HepG2 (cell line): ENCODE measurements around the gene CASR. TPM values are rescaled to one million over a fixed set of nuclear protein-coding genes. Genes with fewer than 3 reads are reported as not detected.

ENCODE experiments used
- ATAC-seq: fragments of 200-7000 bp; cut with Tn5 transposase; 3 replicates; pipeline ENCODE4 v1.9.1; 2020; ENCODE audit warnings: mild to moderate bottlenecking, moderate library complexity
- BruUV-seq: library from RNA; stranded (reverse); fragments of 400-500 nt; replicated peaks from 2 replicates; lab custom pipeline; 2021; lab: Mats Ljungman, UMichigan
- CTCF ChIA-PET: fragments of 300-600 bp; formaldehyde crosslinking; extraction: SDS; loops from one replicate; lab custom pipeline; 2021; ENCODE audit warnings: low total read pairs, inconsistent platforms, low intra/inter-chr PET ratio; lab: Yijun Ruan, JAX
- POLR2A ChIA-PET: fragments of 350-600 bp; sonication (Branson Sonifier 250); formaldehyde crosslinking; loops from one replicate; lab custom pipeline; 2020; ENCODE audit warnings: antibody characterized with exemption, inconsistent platforms; lab: Yijun Ruan, JAX
- DNase-seq: peaks from one replicate; pipeline ENCODE4 v3.0.0-alpha.2; 2015; ENCODE audit warnings: low spot score
- FAIRE-seq: peaks from 3 replicates; lab custom pipeline; 2011; peaks lifted over from hg19 to GRCh38; lab: Jason Lieb, UNC
- H2AFZ ChIP-seq: one replicate; pipeline ENCODE4 v1.6.1; 2011; ENCODE audit warnings: low read length, inconsistent platforms
- H3K27ac ChIP-seq: fragments of 300-600 bp; 3 replicates; pipeline ENCODE4 v1.8.0; 2011; ENCODE audit warnings: mixed run types, mild to moderate bottlenecking, mixed read lengths, low read length, inconsistent platforms; ENCODE audit not compliant: insufficient read depth; ENCODE audit errors: extremely low read length
- H3K27me3 ChIP-seq, 2 experiments: fragments of 200-600 bp in 1 of 2; 2 replicates in 1 of 2; 3 replicates in 1 of 2; pipeline versions ENCODE4 v1.6.0 to v1.8.0; 2011; ENCODE audit warnings: low read length in 2 of 2, mild to moderate bottlenecking in 2 of 2, moderate library complexity in 2 of 2, inconsistent platforms in 1 of 2; ENCODE audit not compliant: insufficient read depth in 2 of 2, control insufficient read depth in 1 of 2
- H3K36me3 ChIP-seq, 2 experiments: fragments of 200-600 bp in 1 of 2; replicated peaks in 1 of 2; 2 replicates in 1 of 2; 3 replicates in 1 of 2; pipeline versions ENCODE4 v1.5.1 to v1.8.0; 2011; ENCODE audit warnings: low read length in 2 of 2, inconsistent platforms in 1 of 2; ENCODE audit not compliant: insufficient read depth in 2 of 2, control insufficient read depth in 1 of 2
- H3K4me1 ChIP-seq: 2 replicates; pipeline ENCODE4 v1.5.1; 2012; ENCODE audit warnings: low read length, inconsistent platforms; ENCODE audit not compliant: insufficient read depth
- H3K4me2 ChIP-seq: 2 replicates; pipeline ENCODE4 v1.6.0; 2011; ENCODE audit warnings: low read depth, low read length, inconsistent platforms
- H3K4me3 ChIP-seq, 3 experiments: fragments of 200-600 bp in 1 of 3; sonication (generic), shearing (Covaris generic) in 1 of 3; replicated peaks in 1 of 3; 2 replicates each; pipeline ENCODE4 v1.5.1; 2011 to 2016; ENCODE audit warnings: low read length in 3 of 3, inconsistent platforms in 2 of 3, low read depth in 2 of 3, mild to moderate bottlenecking in 2 of 3, control low read depth in 1 of 3, mixed read lengths in 1 of 3; ENCODE audit not compliant: insufficient read depth in 1 of 3
- H3K79me2 ChIP-seq: one replicate; pipeline ENCODE4 v1.6.1; 2011; ENCODE audit warnings: low read length, inconsistent platforms; ENCODE audit not compliant: insufficient read depth
- H3K9ac ChIP-seq: 2 replicates; pipeline ENCODE4 v1.6.0; 2011; ENCODE audit warnings: mild to moderate bottlenecking, low read depth, low read length, inconsistent platforms; ENCODE audit not compliant: insufficient read depth
- H3K9me3 ChIP-seq: 2 replicates; pipeline ENCODE4 v1.5.1; 2012; ENCODE audit warnings: mild to moderate bottlenecking, low read length
- H4K20me1 ChIP-seq: 2 replicates; pipeline ENCODE4 v1.6.0; 2011; ENCODE audit warnings: inconsistent platforms, mild to moderate bottlenecking, low read length, moderate library complexity; ENCODE audit not compliant: insufficient read depth
- BCLAF1 ChIP-seq: fragments of 450-650 bp; IDR thresholded peaks from 2 replicates; pipeline ENCODE4 v1.6.1; 2017; ENCODE audit warnings: mild to moderate bottlenecking
- GMEB2 ChIP-seq: IDR thresholded peaks from 2 replicates; pipeline ENCODE4 v1.6.1; 2016; ENCODE audit warnings: missing biosample characterization, missing genetic modification reagents, low read depth
- HNRNPL ChIP-seq: fragments of 200-400 bp; formaldehyde crosslinking; IDR thresholded peaks from 2 replicates; pipeline ENCODE4 v1.6.1; 2017; ENCODE audit warnings: mild to moderate bottlenecking, low read depth, low read length
- KDM5B ChIP-seq: sonication (generic); formaldehyde crosslinking; IDR thresholded peaks from 2 replicates; pipeline ENCODE4 v1.4.0; 2020; ENCODE audit warnings: missing genetic modification reagents, mild to moderate bottlenecking, borderline replicate concordance
- PITX1 ChIP-seq: sonication (generic); formaldehyde crosslinking; IDR thresholded peaks from 2 replicates; pipeline ENCODE4 v1.5.1; 2020; ENCODE audit warnings: mild to moderate bottlenecking, missing genetic modification reagents
- ZNF138 ChIP-seq: sonication (generic); formaldehyde crosslinking; IDR thresholded peaks from 2 replicates; pipeline ENCODE4 v1.5.0; 2020; ENCODE audit warnings: mild to moderate bottlenecking, low read depth, missing genetic modification reagents
- ZNF143 ChIP-seq: sonication (generic); formaldehyde crosslinking; IDR thresholded peaks from 2 replicates; pipeline ENCODE4 v1.4.0; 2020; ENCODE audit warnings: missing genetic modification reagents
- ZNF350 ChIP-seq: sonication (generic); formaldehyde crosslinking; IDR thresholded peaks from 2 replicates; pipeline ENCODE4 v1.4.0; 2020; ENCODE audit warnings: mild to moderate bottlenecking, low read depth, missing genetic modification reagents, borderline replicate concordance
- ZNF574 ChIP-seq: sonication (generic); formaldehyde crosslinking; IDR thresholded peaks from 2 replicates; pipeline ENCODE4 v1.4.0; 2020; ENCODE audit warnings: missing genetic modification reagents
- ZNF724P ChIP-seq: sonication (generic); formaldehyde crosslinking; IDR thresholded peaks from 2 replicates; pipeline ENCODE4 v1.8.0; 2022; ENCODE audit warnings: missing genetic modification reagents, borderline replicate concordance
- ZNF773 ChIP-seq: sonication (generic); formaldehyde crosslinking; IDR thresholded peaks from 2 replicates; pipeline ENCODE4 v1.4.0; 2020; ENCODE audit warnings: missing genetic modification reagents, borderline replicate concordance
- ZSCAN30 ChIP-seq: sonication (generic); formaldehyde crosslinking; IDR thresholded peaks from 2 replicates; pipeline ENCODE4 v1.5.0; 2020; ENCODE audit warnings: mild to moderate bottlenecking, missing genetic modification reagents
- ZZZ3 ChIP-seq: sonication (generic); formaldehyde crosslinking; IDR thresholded peaks from 2 replicates; pipeline ENCODE4 v1.4.0; 2020; ENCODE audit warnings: missing genetic modification reagents, mild to moderate bottlenecking, borderline replicate concordance
- WGBS: methylation state at CpG from one replicate; pipeline ENCODE4 v1.1.6; 2017; ENCODE audit warnings: low lambda C conversion rate; 5-methylcytosine and 5-hydroxymethylcytosine counted together
- in situ Hi-C: cut with HindIII; loops from 2 replicates; pipeline ENCODE4 v1.10.0; 2017; ENCODE audit warnings: low pct_unique_long_range_greater_than_20kb; ENCODE audit not compliant: extremely low pct_ligation_motif_present
- intact Hi-C: fragments of 100-400 bp; cut with micrococcal nuclease; formaldehyde crosslinking; loops from one replicate; pipeline ENCODE4 v1.10.0; 2022; ENCODE audit not compliant: unreplicated experiment
- polyA plus RNA-seq, 8 experiments: library from polyadenylated mRNA; depleted of rRNA in 3 of 8; stranded (reverse) in 7 of 8; unstranded in 1 of 8; fragments of >200 nt; fragmentation: Illumina TruSeq in 4 of 8; extraction: Trizol in 4 of 8; gene quantifications; 2 replicates each; pipeline versions ENCODE4 v1.2.1 to v1.2.3, GENCODE V29; 2011 to 2016; ENCODE audit warnings: low read depth in 4 of 8, missing spikeins in 1 of 8, mixed read lengths in 1 of 8; ENCODE audit not compliant: insufficient read depth in 1 of 8
- total RNA-seq, 5 experiments: library from RNA; depleted of rRNA; stranded (reverse); fragments of >200 nt; fragmentation: Illumina TruSeq; extraction: Trizol; gene quantifications; 2 replicates each; pipeline ENCODE4 v1.2.3, GENCODE V29; 2016; ENCODE audit warnings: low read depth in 1 of 5

CASR gene
- total and polyA plus RNA-seq, 2 of the 13 experiments (the other 11 are each of a cell fraction or from before 2014, with no cell fraction given), result not detected

GRCh38 chr3:122227036-122227781, 43.7 kb downstream of the CASR start:
- no peak for ATAC-seq
- WGBS, result 40% methylated on average over 11 of the region's 23 CpGs
- Histone ChIP-seq H3K4me2 (no peak overlapping the region), H2AFZ (no peak overlapping the region), H3K36me3 (no peaks in the 10 kb centered on the region), H3K9me3 (no peaks in the 10 kb centered on the region), H3K4me3 (no peak overlapping the region), H3K27me3 (no peaks in the 10 kb centered on the region; a peak in 1 of 5 replicates), H4K20me1 (no peaks in the 10 kb centered on the region), H3K27ac (no peak overlapping the region), H3K4me1 (no peaks in the 10 kb centered on the region), H3K9ac (no peak overlapping the region), H3K79me2 (no peaks in the 10 kb centered on the region)
- no peak for FAIRE-seq
- no peak for DNase-seq
- POLR2A ChIA-PET, result no interaction called here
- no peak for TF ChIP-seq PITX1 (CRISPR knock-in tag)
- no peak for TF ChIP-seq ZNF143 (CRISPR knock-in tag)
- TF ChIP-seq HNRNPL, result no peak
- TF ChIP-seq ZNF574 (CRISPR knock-in tag), result no peak
- no peak for TF ChIP-seq ZNF138 (CRISPR knock-in tag)
- TF ChIP-seq ZNF724P (CRISPR knock-in tag), result no peak
- TF ChIP-seq ZNF350 (CRISPR knock-in tag), result no peak
- no peak for TF ChIP-seq ZNF773 (CRISPR knock-in tag)
- no peak for TF ChIP-seq ZSCAN30
- no peak for TF ChIP-seq ZZZ3 (CRISPR knock-in tag)
- TF ChIP-seq KDM5B, result no peak
- no peak for TF ChIP-seq BCLAF1
- TF ChIP-seq GMEB2 (CRISPR knock-in tag), result no peak
- no TSS peak for BruUV-seq
- intact Hi-C loops (no loop called here), in situ Hi-C loops (no loop called here)
- CTCF ChIA-PET, result no interaction called here
